Sciatic nerve (tissue), 2 donors: ENCODE measurements around the gene BABAM2. TPM values are rescaled to one million over a fixed set of nuclear protein-coding genes. Genes with fewer than 3 reads are reported as not detected.

Source experiments
- ATAC-seq: fragments of 200-7000 bp; cut with Tn5 transposase; one replicate; pipeline ENCODE4 v1.9.1; 2020; ENCODE audit warnings: mild to moderate bottlenecking, moderate library complexity
- DNase-seq: peaks from one replicate; pipeline ENCODE4 v3.0.0-alpha.2; 2020; ENCODE audit warnings: low spot score
- intact Hi-C: fragments of 100-400 bp; cut with DNase I; formaldehyde crosslinking; loops from one replicate; pipeline ENCODE4 v1.14.2; 2022
- total RNA-seq: library from RNA; stranded (reverse); fragmentation: NEBNext Ultra II Directional; extraction: Animal tissue kit (Norgen Biotek cat#: 25700); gene quantifications from one replicate; pipeline ENCODE4 v1.2.1, GENCODE V29; 2021
- donor health status: DM: no; HTN: no; CAD: no.
- donor health status: DM: no; HTN: no; CAD: no.

The BABAM2 gene
- total RNA-seq, 1 donor from 2014 or later: 38.2 TPM

DNA sequence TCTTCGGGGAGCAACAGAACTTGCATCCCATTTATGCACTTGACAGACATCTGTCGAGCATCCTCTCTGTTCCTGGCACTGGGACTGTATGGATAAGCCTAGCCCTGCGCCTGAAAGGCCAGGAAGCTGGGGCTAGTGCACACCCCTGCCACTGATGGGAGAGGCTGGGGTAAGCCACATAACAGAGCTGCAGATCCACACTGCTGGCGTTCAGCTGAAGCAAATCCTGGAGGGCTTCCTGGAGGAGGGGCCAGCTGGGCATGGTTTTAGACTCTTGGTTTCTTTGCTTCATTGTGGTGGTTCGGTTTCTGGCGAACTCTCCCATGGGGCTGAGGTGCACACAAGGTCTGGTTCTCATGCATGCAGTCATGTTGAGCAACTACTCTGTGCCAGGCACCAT lies 456.7 kb downstream of the BABAM2 start:
- ATAC-seq (no peak), DNase-seq (peak; percentile 35)
- intact Hi-C loops: no loop called here

DNA sequence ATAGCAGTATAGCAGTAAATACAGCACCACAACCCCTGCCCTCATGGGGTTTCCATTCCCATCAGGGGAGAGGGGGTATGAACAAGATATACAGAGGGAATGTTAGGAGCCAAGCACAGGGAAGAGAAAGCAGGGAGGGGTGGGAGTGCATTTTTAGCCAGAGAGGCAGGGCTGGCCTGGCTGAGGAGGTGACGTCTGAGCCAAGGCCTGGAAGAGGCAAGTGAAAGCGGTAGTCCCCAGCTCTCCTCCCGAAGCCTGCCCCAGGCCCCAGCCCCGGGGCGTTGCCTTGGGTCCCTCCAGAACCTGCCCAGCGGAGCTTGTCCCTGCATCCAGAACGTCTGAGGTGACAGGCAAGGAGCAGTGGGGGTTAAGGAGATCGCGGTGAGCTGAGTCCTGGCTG lies 457.1 kb downstream of the BABAM2 start:
- DNase-seq (peak; percentile 53), ATAC-seq (no peak)

DNA sequence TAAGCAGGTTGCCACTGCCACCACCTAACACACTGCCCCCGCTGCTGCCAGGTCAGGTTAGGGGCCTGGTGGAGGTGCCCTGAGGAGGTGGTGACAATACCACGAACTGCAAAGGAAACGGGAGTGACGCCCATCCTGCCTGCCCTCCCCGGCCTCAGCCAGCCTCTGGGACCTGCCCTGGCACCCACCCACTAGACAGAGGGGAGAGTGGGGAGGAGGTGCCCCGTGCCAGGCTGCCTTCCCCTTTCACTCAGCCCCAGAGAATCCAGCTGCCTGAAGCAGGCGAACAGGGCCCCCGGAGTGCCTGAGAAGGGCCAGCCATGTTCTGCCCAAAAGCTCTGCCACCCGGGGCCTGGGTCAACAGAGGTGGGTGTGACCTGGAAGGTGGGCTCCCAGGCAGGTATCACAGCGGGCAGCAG lies 457.6 kb downstream of the BABAM2 start:
- DNase-seq (peak; percentile 56), ATAC-seq (no peak)
- intact Hi-C loops: no loop called here

More for the DNA sequence above, 457.1 kb downstream of the BABAM2 start:
- intact Hi-C loops: no loop called here

DNA sequence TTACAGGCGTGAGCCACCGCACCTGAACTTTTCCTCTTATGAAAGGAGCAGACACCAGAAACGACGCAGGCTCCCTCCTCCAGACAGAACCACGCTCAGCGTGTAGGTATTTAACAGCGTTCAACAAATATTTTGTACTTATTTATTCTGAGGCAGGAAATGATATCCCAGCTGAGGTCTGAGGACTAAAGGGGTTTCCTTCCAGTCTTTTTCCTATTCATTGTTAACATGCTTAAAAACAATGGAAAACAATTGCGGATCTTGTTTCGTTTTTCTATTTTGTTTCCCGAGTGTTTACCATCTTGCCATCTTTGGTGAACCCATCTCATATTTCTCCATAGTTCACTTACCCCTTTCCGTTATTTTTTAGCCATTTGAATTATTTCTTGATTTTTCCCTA lies 458.4 kb downstream of the BABAM2 start:
- intact Hi-C loops: no loop called here
- peak; percentile 28 for DNase-seq
- no peak for ATAC-seq

DNA sequence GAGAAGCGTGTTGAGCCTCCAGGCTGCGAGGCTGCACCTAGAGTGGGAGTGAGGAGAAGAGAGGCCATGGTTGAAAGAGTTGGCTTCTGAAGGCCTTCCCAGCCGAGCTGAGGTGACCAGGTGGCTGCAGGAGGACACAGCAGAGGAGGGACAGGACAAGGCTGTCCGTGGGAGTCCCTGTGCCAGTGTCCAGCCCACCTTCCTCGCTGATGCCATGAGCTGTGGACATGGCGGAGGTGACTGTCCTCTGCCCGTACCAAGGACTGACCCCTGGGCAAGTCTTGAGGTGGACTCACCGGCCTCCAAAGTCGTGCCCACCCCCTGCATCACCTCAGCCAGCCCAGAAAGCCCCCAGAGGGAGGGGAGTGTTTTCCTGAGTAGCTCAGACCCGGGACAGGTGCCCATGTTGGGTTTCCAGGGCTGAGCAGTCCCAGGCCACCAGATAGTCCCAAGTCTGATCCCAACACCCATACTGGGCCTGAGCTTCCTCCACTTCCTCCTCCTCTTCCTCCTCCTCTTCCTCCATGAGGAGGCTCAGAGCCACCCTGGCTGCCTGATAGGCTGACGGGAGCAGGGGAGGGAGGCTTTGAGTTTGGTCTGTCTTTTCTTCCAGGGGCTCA lies 459.1 kb downstream of the BABAM2 start:
- intact Hi-C loops: no loop called here
- DNase-seq (peak; percentile 36), ATAC-seq (no peak)

DNA sequence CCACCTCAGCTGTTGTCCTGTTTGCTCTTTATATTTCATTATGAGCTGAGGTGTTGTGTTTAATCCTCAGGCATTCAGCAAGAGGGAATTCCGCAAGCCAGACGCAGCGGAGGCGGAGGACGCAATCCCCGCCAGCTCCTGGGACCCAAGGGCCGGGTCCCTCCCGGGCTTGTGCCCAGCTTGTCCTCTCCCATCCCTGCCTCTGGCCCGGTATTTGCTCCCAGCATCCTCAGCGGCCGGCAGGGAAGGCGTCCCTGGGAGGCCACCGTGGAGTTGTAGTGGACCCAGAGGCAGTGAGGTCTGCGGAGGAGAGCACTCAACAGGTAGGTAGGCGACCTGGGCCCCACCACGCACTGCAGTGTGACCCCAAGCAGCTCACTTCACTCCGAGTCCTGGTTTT lies 459.7 kb downstream of the BABAM2 start:
- intact Hi-C loops: no loop called here
- no peak for ATAC-seq
- peak; percentile 54 for DNase-seq

DNA sequence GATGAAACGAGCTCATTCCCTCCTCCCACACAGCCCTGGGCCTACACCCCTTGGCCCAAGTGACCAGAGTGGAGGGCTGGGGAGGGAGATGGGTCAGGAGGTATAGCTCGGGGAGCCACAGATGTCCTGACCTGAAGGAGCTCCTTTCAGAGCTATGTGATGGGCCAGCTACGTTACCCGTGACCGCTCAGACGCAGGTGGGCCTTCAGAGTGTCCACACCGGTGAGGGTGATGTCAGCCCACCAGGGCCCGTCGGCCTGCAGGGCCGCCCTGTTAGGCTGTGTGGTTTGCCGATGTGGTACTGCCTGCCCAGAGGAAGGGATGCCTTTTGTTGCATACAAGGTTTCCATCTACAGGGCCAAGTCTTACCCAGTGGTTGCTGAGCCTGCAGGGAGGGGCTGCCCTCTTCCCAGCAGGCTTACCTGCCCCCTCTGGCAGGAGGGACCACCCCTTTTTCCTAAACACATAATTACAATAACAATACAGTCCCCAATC lies 460.3 kb downstream of the BABAM2 start:
- ATAC-seq (no peak), DNase-seq (peak; percentile 41)
- intact Hi-C loops: no loop called here

DNA sequence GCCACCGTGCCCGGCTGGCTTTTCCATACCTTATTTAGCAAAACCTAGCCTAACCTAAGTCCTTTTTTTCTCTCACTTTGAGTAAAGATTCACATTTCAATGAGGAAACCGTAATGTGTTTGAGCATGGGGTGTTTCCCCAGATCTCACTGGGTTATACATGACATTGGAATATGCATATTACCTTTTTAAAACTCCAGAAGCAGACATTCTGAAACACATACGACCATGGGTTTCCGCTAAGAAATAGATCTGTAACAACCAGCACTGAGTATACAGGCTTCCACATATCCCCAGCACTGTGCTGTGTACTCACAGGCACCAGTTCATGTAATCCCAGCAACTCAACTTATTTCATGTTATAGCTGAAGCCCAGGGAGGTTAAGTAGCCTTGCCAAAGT lies 461.1 kb downstream of the BABAM2 start:
- DNase-seq (no peak), ATAC-seq (no peak)
- intact Hi-C loops: no loop called here

DNA sequence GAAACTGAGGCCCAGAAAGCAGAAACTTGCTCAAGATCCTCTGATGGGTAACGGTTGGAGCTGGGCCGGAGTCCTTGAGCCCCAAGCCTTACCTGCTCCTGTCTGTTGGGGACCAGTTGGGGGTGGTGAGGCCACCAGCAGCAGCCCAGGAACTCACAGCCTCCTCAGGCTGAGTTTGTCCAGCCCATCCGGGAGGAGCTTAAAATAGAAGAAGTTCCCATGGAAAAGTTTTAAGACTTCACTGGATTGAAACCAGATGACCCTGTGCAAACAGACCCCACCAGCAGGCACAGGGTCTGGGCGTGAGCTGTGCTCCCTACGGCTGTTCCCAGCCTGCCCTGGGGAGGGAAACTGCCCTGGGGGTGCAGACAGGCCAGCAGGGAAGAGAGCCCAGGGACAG lies 461.6 kb downstream of the BABAM2 start:
- ATAC-seq (no peak), DNase-seq (peak; percentile 41)
- intact Hi-C loops: no loop called here

DNA sequence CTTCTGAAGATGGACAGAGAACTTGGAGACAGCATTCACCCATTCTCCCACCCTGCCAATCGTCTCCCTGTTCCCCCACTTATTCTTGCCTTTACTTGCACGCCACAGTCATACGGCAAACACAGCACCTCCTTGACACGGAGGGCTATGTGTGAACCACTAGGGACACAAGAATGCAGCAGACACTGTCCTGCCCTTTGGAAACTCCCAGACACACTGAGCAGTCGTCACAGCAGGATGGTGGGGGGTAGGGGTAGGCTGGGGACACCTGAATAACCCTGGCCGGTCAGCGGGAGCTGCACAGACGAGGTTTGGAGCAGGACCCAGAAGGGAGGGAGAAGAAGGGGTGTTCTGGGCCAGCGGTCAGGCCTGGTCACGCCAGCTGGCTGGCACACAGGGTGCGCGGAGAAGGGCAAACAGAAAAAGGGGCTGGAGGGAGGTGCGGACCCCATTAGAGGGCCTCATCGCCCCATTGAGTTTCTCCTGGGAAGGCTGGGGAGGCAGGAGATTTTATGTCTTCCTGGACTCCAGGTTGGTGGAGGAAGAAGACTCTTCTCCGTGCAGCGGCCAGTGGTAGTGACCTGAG lies 462.2 kb downstream of the BABAM2 start:
- intact Hi-C loops: no loop called here
- no peak for ATAC-seq
- peak; percentile 40 for DNase-seq

DNA sequence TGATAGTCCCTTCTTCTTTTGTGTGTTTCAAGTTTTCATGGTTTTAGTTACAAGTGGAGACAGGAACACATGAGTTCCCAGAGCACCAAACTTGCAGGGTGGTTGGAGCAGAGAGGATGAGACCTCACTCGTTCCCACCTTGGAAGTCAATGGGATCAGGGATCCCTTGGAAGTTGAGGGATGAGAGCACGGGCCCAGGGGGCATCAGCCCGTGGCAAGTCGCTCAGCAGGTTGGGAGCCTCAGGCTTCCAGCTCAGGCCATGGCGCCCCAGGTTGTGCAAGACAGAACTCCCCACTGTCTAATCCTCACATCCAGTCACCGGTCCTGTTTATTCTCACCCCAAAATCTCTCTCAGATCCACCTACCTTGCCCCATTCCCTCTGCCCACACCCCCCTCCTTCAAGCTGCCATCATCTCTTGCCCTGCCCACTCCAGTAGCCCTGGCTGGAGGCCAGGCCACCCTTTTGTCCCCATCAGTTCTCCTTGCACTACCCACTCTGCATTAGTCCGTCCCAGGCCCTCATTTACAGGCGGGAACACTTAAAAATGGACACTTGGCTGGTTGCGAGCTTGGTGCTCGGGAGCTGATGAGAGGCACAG lies 464.5 kb downstream of the BABAM2 start:
- intact Hi-C loops: no loop called here
- ATAC-seq: no peak
- no peak for DNase-seq

DNA sequence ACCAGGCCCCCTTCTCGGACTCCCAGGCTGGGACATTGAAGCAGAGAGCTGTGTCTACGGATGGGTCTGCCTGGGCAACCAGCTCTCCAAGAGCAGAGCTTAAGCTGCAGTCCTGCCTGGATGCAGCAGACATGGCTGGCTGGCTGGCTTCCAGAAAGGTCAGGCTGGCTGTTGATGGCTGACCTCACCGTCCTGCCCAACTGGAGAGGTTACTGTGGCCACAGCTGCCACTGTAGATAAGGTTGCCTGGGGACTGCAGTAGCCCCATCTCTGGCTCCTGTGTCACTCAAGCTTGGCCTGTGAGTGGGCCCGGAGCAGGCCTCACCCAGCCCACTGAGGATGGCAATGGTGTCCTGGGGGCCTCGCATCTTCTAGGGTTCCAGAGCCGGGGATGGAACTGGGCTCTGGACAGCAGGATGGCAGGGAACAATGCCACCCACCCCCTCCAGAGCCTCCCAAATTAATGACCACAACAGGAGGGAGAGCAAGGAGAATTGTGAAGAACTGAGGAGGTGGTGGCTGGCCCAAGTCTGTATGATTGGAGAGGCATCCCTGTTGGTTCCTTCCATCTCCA lies 465.1 kb downstream of the BABAM2 start:
- intact Hi-C loops: no loop called here
- DNase-seq (peak; percentile 79), ATAC-seq (peak; percentile 12)

DNA sequence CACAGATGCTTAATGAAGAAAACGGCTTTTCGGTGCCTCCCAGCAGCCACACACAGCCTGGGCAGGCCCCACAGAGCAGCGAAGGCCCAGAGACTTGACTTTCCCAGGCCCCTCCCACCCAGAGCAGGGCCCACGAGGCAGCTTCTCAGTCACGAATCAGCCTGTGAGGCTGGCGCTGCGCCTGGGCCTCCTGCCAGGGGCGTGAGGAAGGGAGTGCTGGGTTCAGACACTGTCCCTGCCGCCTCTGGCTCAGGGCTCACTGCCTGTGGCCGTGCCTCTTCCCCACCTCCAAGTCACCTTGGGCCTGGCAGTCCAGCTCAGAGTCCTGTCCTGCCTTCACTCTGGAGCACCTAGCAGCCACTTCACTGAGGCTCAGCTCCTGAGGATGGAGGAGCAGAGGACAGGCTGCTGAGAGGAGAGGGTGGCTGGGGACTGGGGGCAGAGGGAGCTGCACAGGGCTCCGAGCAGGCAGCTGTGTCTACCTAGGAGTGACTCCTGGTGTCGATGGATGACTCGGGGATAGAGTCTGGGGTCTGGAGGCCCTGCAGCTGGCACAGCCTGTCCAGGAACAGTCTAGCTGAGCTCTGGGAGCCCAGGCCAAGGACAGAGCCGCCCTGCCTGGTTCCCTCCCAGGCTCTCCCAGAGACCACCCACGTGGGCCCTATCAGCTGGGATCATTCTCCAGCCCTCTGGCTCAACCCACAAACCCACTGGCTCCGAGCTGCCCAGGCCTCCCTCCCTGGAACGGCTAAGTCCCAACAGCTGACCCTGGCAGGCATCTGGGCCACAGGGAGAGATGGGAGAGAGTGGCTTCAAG lies 465.8 kb downstream of the BABAM2 start:
- DNase-seq: peak; percentile 92
- intact Hi-C loops: no loop called here

DNA sequence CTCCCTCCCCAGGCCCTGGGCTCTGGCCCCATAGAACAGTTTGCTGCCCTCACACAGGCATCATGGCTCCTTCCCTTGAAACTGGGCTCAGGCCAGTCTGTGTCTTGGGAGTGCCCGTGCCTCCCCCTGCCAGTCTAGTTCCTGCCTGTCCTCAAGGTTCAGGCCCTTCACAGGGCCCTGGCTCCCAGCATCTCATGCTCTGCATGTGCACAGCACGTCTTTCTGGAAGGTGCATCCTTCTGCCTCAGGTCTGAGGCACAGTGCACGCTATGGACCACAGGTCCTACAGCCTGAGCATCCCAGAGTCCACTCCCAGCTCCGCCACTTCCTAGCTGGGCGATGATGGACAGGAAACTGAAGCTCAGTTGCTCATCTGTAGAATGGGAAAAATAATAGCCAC lies 466.5 kb downstream of the BABAM2 start:
- DNase-seq (no peak), ATAC-seq (no peak)
- intact Hi-C loops: no loop called here

More for the DNA sequence above, 465.8 kb downstream of the BABAM2 start:
- peak; percentile 95 for ATAC-seq

DNA sequence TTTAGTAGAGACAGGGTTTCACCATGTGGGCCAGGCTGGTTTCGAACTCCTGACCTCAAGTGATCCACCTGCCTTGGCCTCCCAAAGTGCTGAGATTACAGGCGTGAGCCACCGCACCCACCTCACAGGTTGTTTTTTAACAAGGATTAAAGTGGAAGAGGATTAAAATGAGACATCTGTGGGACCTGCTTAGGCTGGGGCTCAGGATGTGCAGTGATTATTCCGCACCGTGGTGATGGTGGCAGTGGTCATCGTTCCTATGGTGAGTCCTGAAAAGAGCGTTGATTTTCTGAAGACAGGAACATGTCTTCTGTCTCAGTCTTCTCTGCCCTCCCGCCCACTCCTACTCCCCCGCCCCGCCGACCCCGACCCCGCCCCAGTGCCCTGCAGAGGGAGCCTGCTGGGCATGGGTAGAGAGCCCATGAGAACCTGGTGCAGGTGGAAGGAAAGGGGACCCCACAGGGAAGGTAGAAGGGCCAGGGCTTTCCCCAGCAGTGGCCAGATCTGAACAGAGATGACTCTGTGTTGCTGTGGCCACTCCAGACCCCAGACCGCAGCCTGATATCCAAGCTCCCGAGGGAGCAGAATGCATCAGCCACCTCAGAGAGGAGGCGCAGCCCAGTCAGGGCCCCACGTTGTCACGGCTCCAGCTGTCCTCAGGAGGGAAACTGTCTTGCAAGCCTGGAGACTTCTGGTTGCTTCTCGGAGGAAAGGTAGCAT lies 467.6 kb downstream of the BABAM2 start:
- intact Hi-C loops: no loop called here
- DNase-seq: no peak
- no peak for ATAC-seq

DNA sequence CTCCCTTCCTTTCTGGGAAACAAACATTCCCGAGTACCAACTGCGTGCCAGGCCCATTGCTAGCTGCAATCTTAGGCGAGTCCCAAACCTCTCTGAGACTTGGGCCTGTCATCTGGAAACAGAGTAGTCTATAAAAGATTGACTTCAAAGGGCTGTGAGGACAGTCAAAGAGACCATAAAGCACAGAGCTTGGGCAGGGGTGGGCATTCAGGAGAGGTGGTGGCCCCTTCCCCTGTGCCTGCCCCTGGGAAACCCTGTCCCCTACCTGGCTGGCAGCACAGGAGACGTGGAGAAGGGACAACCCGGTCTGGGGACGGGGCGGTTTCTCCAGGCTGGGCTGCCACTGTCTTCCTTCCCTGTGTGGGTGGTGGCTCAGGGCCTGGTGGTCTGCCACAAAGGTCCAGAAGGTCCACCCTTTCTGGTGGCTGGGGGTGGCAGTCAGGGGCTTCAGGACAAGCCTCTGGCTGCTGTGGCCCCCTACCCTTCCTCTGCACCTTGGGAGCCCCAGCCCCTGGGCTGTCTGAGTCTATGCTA lies 468.2 kb downstream of the BABAM2 start:
- ATAC-seq: no peak
- intact Hi-C loops: no loop called here

DNA sequence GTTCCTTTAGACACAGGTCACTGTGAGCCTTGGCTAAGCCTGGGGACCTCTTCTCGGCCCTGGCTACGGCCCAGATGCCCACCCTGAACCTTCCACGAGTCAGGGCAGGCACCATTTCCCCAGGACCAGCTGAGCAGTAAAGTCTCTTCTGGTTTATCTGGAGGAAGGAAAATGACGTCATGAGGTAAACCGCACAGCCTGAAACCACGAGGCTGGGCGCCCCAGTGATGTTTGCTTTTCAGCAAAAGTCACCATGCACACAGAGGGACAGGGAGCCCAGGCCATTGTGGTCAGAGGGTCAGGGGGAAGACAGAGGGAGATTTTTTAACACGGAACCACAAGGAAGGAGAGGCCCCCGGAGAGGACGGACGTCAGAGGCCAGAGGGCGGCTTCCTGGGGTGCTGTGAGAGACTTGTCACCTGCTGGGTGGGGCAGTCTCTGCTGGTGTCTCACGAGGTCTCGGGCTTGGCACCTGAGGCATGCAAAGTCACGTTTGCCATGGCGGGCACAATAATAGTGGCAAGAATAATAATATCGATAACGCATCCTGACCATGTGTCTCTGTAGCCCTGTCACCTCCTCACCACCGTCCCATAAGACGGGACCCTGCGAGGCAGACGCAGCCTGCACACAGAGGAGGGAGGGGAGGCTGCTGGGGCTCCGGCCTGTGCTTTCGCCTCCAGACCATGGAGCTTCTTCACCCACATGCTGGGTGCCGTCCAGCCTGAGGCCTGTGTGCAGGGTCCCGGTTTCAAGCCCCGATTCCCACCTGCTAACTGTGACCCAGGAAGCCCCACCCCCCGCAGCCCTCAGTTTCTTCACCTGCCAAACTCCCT lies 468.9 kb downstream of the BABAM2 start:
- DNase-seq: peak; percentile 73
- peak; percentile 12 for ATAC-seq
- intact Hi-C loops: no loop called here

More for the DNA sequence above, 468.2 kb downstream of the BABAM2 start:
- DNase-seq: no peak
